HEK293T (cell line): Measurements from ENCODE around the gene ALDH1A3.

ENCODE experiments used
- ARNT ChIP-seq: fragments of 450-650 bp; IDR thresholded peaks from 2 replicates; pipeline ENCODE4 v1.6.1; 2017; ENCODE audit warnings: mild to moderate bottlenecking
- BHLHE40 ChIP-seq: fragments of 450-650 bp; IDR thresholded peaks from 2 replicates; pipeline ENCODE4 v1.6.1; 2016; ENCODE audit warnings: mild to moderate bottlenecking, moderate library complexity, borderline replicate concordance
- CTBP1 ChIP-seq: fragments of 450-650 bp; IDR thresholded peaks from 2 replicates; pipeline ENCODE4 v1.6.1; 2016; ENCODE audit warnings: borderline replicate concordance
- FOXA1 ChIP-seq: fragments of 450-650 bp; IDR thresholded peaks from 2 replicates; pipeline ENCODE4 v1.6.1; 2016; ENCODE audit warnings: mild to moderate bottlenecking
- FOXK2 ChIP-seq: fragments of 450-650 bp; IDR thresholded peaks from 2 replicates; pipeline ENCODE4 v1.6.1; 2016; ENCODE audit warnings: mild to moderate bottlenecking
- HDGF ChIP-seq: fragments of 450-650 bp; IDR thresholded peaks from 2 replicates; pipeline ENCODE4 v1.6.1; 2017; ENCODE audit warnings: antibody characterized with exemption, borderline replicate concordance
- L3MBTL2 ChIP-seq: fragments of 450-650 bp; conservative IDR thresholded peaks from 2 replicates; pipeline ENCODE4 v1.6.1; 2016; ENCODE audit warnings: mild to moderate bottlenecking
- SP1 ChIP-seq: fragments of 450-650 bp; IDR thresholded peaks from 2 replicates; pipeline ENCODE4 v1.6.1; 2017
- SUZ12 ChIP-seq: fragments of 450-650 bp; IDR thresholded peaks from 2 replicates; pipeline ENCODE4 v1.6.1; 2016; ENCODE audit warnings: mild to moderate bottlenecking
- TARDBP ChIP-seq: fragments of 450-650 bp; IDR thresholded peaks from 2 replicates; pipeline ENCODE4 v1.6.1; 2016

- TF ChIP-seq BHLHE40 (no peak), SUZ12 (no peak), SP1 (no peak), FOXK2 (no peak), TARDBP (no peak), FOXA1 (no peak), CTBP1 (no peak), L3MBTL2 (no peak), ARNT (no peak), HDGF (no peak)
Measured at GRCh38 chr15:100880897-100881242, 1.2 kb downstream of the ALDH1A3 start.
